Natural killer cell (primary cell): ENCODE data around the gene SLC39A9. TPM values are rescaled to one million over a fixed set of nuclear protein-coding genes. Genes with fewer than 3 reads are reported as not detected.

Source experiments
- ATAC-seq, 3 donors: fragments of 150-1000 bp in 2 of 3; fragments of 200-7000 bp in 1 of 3; cut with Tn5 transposase; 1 replicate in 1 of 3; 2 replicates in 2 of 3; pipeline ENCODE4 v1.10.0; 2021; ENCODE audit warnings: mild to moderate bottlenecking in 2 of 3, moderate library complexity in 2 of 3
- DNase-seq, 2 donors: peaks; one replicate each; pipeline versions ENCODE4 v3.0.0 to v3.0.0-alpha.2; 2013 to 2021; ENCODE audit warnings: mixed read lengths in 1 of 2
- H3K27ac ChIP-seq: one replicate; pipeline ENCODE4 v1.5.1; 2013; ENCODE audit warnings: mild to moderate bottlenecking, low read length
- H3K27me3 ChIP-seq: one replicate; pipeline ENCODE4 v1.6.1; 2013; ENCODE audit warnings: low read length; ENCODE audit not compliant: control insufficient read depth, insufficient read depth
- H3K36me3 ChIP-seq: one replicate; pipeline ENCODE4 v1.6.1; 2013; ENCODE audit warnings: low read length; ENCODE audit not compliant: control insufficient read depth, insufficient read depth
- H3K4me1 ChIP-seq: one replicate; pipeline ENCODE4 v1.6.1; 2013; ENCODE audit warnings: low read length; ENCODE audit not compliant: control insufficient read depth, insufficient read depth
- H3K4me3 ChIP-seq: one replicate; pipeline ENCODE4 v1.5.1; 2013; ENCODE audit warnings: low read length
- H3K9me3 ChIP-seq: one replicate; pipeline ENCODE4 v1.6.1; 2013; ENCODE audit warnings: low read length; ENCODE audit not compliant: control insufficient read depth, insufficient read depth
- H3K27ac Mint-ChIP-seq, 2 donors: one replicate each; pipeline ENCODE4 v1.8.0; 2022; ENCODE audit warnings: mild to moderate bottlenecking in 2 of 2, mixed read lengths in 2 of 2, moderate library complexity in 1 of 2
- H3K27me3 Mint-ChIP-seq, 2 donors: one replicate each; pipeline ENCODE4 v1.8.0; 2022; ENCODE audit warnings: low read depth in 2 of 2, mixed read lengths in 2 of 2
- H3K36me3 Mint-ChIP-seq: one replicate; pipeline ENCODE4 v1.8.0; 2022; ENCODE audit warnings: mixed read lengths
- H3K4me1 Mint-ChIP-seq, 2 donors: one replicate each; pipeline ENCODE4 v1.8.0; 2022; ENCODE audit warnings: mixed read lengths in 2 of 2
- H3K4me3 Mint-ChIP-seq: one replicate; pipeline ENCODE4 v1.8.0; 2022; ENCODE audit warnings: mild to moderate bottlenecking, moderate library complexity, mixed read lengths
- H3K9me3 Mint-ChIP-seq, 2 donors: one replicate each; pipeline ENCODE4 v1.8.0; 2022; ENCODE audit warnings: mixed read lengths in 2 of 2
- WGBS: methylation state at CpG from one replicate; pipeline ENCODE4 v1.1.7; 2013; ENCODE audit warnings: missing lambda C conversion rate; ENCODE audit not compliant: insufficient coverage; 5-methylcytosine and 5-hydroxymethylcytosine counted together
- intact Hi-C: fragments of 100-400 bp; cut with micrococcal nuclease; formaldehyde crosslinking; loops from one replicate; pipeline ENCODE4 v1.14.2; 2022
- total RNA-seq, 4 donors: library from RNA; stranded (reverse); fragments of 120-200 nt in 1 of 4; gene quantifications; one replicate each; pipeline versions ENCODE4 v1.2.3 to v1.2.4, GENCODE V29; 2013 to 2022
- TF ChIP-seq, protein P1 (sequence below): fragments of 200-600 bp; IDR thresholded peaks from one replicate; pipeline ENCODE4 v1.8.0; 2022; ENCODE audit warnings: antibody characterized with exemption

SLC39A9 gene
- total RNA-seq, 3 donors from 2014 or later (not counting 1 experiment from before 2014, with no cell fraction given) = 30.9 to 34.6 (median 33.0) TPM

DNA sequence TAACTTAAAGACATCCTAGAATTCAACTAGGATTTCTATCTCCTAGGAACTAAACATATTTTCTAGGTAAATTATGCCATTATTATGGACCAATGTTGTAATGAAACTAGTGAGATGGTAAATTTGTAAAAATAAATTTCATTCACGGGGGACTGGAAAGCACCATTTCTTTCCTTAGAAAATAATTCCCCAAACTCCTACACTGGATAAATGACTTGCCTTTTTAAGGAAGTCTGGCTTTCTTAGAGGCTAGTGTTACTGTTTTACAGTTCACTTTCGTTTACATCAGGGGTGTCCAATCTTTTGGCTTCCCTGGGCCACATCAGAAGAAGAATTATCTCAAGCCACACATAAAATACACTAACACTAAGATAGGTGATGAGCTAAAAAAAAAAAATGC is 3.3 kb downstream of the SLC39A9 start:
- H3K4me1 Mint-ChIP-seq = peaks cover 27 to 39% of the 10 kb centered on the region in 2 donors
- H3K27ac Mint-ChIP-seq = no peak overlapping the region
- Histone ChIP-seq H3K4me3 (no peak overlapping the region), H3K27ac (no peak overlapping the region), H3K4me1 (peaks cover 30% of the 10 kb centered on the region), H3K9me3 (no peaks in the 10 kb centered on the region), H3K36me3 (no peaks in the 10 kb centered on the region), H3K27me3 (no peaks in the 10 kb centered on the region)
- ATAC-seq (no peak), DNase-seq (no peak)
- TF ChIP-seq, protein P1, sequence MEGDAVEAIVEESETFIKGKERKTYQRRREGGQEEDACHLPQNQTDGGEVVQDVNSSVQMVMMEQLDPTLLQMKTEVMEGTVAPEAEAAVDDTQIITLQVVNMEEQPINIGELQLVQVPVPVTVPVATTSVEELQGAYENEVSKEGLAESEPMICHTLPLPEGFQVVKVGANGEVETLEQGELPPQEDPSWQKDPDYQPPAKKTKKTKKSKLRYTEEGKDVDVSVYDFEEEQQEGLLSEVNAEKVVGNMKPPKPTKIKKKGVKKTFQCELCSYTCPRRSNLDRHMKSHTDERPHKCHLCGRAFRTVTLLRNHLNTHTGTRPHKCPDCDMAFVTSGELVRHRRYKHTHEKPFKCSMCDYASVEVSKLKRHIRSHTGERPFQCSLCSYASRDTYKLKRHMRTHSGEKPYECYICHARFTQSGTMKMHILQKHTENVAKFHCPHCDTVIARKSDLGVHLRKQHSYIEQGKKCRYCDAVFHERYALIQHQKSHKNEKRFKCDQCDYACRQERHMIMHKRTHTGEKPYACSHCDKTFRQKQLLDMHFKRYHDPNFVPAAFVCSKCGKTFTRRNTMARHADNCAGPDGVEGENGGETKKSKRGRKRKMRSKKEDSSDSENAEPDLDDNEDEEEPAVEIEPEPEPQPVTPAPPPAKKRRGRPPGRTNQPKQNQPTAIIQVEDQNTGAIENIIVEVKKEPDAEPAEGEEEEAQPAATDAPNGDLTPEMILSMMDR = no peak
- intact Hi-C loops = no loop called here
- H3K4me3 Mint-ChIP-seq = no peak overlapping the region
- 100% methylated on average over 1 of the region's 2 CpGs for WGBS
- no peaks in the 10 kb centered on the region for H3K27me3 Mint-ChIP-seq
- H3K9me3 Mint-ChIP-seq = no peaks in the 10 kb centered on the region
- H3K36me3 Mint-ChIP-seq = no peaks in the 10 kb centered on the region

DNA sequence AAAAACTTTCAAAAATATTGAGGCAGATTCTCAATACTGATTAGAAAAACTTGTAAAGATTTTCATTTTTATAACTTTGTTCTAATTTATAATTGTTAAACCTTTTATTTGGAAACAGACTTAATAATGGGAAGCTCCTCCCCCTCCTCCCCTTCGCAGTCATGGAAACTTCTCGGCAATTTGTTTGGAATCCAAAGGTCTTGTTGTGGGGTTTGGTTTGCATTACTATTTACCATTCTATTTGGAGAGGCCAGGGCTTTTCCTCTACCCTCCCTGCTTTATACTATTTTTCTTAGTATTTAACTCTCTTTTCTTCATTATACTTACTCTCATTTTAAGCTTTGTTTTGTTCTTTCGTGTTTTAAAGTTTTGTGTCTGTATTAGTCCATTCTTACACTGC is 6.0 kb downstream of the SLC39A9 start:
- no peaks in the 10 kb centered on the region for H3K36me3 ChIP-seq
- H3K27me3 Mint-ChIP-seq = no peaks in the 10 kb centered on the region
- H3K36me3 Mint-ChIP-seq = no peaks in the 10 kb centered on the region
- no peaks in the 10 kb centered on the region for H3K9me3 Mint-ChIP-seq
- no peak overlapping the region for H3K27ac Mint-ChIP-seq
- no peak overlapping the region for H3K4me3 ChIP-seq
- peaks cover 14 to 23% of the 10 kb centered on the region in 2 donors for H3K4me1 Mint-ChIP-seq
- no peaks in the 10 kb centered on the region for H3K9me3 ChIP-seq
- no peak overlapping the region for H3K4me3 Mint-ChIP-seq
- ATAC-seq (no peak), DNase-seq (no peak)
- TF ChIP-seq, protein P1 = no peak
- H3K4me1 ChIP-seq = peaks cover 15% of the 10 kb centered on the region
- intact Hi-C loops = no loop called here
- no peaks in the 10 kb centered on the region for H3K27me3 ChIP-seq
- H3K27ac ChIP-seq = no peak overlapping the region
- no CpG with 5 or more reads among the region's 3 CpGs for WGBS

DNA sequence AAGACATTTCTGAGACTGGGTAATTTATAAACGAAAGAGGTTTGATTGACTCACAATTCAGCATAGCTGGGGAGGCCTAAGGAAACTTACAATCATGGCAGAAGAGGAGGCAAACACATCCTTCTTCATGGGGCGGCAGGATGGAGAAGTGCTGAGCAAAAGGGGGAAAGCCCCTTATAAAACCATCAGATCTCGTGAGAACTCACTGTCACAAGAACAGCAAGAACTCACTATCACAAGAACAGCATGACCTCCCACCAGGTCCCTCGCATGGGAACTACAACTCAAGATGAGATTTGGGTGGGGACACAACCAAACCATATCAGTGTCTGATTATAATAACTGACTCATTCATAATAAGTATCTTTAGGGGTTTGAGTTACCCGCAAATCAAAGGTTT is 6.4 kb downstream of the SLC39A9 start:
- Histone ChIP-seq H3K27me3 (no peaks in the 10 kb centered on the region), H3K9me3 (no peaks in the 10 kb centered on the region), H3K4me1 (peaks cover 11% of the 10 kb centered on the region), H3K4me3 (no peak overlapping the region), H3K36me3 (no peaks in the 10 kb centered on the region), H3K27ac (no peak overlapping the region)
- intact Hi-C loops = no loop called here
- no peaks in the 10 kb centered on the region for H3K27me3 Mint-ChIP-seq
- TF ChIP-seq, protein P1 = no peak
- H3K4me3 Mint-ChIP-seq = no peak overlapping the region
- no peaks in the 10 kb centered on the region for H3K36me3 Mint-ChIP-seq
- ATAC-seq (no peak), DNase-seq (no peak)
- no peak overlapping the region for H3K27ac Mint-ChIP-seq
- H3K9me3 Mint-ChIP-seq = no peaks in the 10 kb centered on the region
- H3K4me1 Mint-ChIP-seq = peaks cover 11 to 19% of the 10 kb centered on the region in 2 donors
- 89% methylated on average over 3 of the region's 5 CpGs for WGBS

DNA sequence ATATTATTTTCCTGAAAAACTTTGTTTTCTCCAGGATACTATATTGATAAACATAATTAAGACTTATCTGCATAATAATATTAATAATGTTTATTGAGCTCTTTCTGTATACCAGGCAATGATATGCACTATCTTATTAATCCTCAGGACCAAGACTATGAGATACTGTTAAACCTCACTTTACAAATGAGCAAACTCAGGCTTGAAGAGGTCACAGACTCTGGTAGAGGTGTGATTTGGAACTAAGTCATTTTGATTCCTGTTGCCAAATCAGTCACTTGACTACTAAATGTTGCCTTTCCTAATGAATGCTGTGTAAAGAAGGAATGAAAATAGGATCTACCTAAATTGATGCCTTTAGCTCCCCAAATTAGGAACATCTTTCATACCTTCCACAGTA is 7.3 kb downstream of the SLC39A9 start:
- intact Hi-C loops = no loop called here
- no peaks in the 10 kb centered on the region for H3K36me3 ChIP-seq
- Mint-ChIP-seq H3K36me3 (no peaks in the 10 kb centered on the region), H3K27me3 (no peaks in the 10 kb centered on the region), H3K4me3 (no peak overlapping the region), H3K4me1 (peaks cover 2 to 10% of the 10 kb centered on the region in 2 donors), H3K27ac (no peak overlapping the region), H3K9me3 (no peaks in the 10 kb centered on the region)
- H3K27me3 ChIP-seq = no peaks in the 10 kb centered on the region
- H3K27ac ChIP-seq = no peak overlapping the region
- DNase-seq (no peak), ATAC-seq (no peak)
- H3K4me1 ChIP-seq = peaks cover 4% of the 10 kb centered on the region
- no peaks in the 10 kb centered on the region for H3K9me3 ChIP-seq
- TF ChIP-seq, protein P1 = no peak
- no peak overlapping the region for H3K4me3 ChIP-seq
